HG03571 (cell line): Measurements from ENCODE around the gene OR56B4.
"Not testable (repeated sequence)": the region's sequence is repeated elsewhere in the genome, so short reads cannot be mapped to it uniquely, and the experiment has no call there.

Experiments used
- ATAC-seq: cut with Tn5 transposase; IDR thresholded peaks from one replicate; pipeline ENCODE4 v1.9.1; 2021; ENCODE audit not compliant: unreplicated experiment

OR56B4 gene, protein sequence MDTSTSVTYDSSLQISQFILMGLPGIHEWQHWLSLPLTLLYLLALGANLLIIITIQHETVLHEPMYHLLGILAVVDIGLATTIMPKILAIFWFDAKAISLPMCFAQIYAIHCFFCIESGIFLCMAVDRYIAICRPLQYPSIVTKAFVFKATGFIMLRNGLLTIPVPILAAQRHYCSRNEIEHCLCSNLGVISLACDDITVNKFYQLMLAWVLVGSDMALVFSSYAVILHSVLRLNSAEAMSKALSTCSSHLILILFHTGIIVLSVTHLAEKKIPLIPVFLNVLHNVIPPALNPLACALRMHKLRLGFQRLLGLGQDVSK

DNA sequence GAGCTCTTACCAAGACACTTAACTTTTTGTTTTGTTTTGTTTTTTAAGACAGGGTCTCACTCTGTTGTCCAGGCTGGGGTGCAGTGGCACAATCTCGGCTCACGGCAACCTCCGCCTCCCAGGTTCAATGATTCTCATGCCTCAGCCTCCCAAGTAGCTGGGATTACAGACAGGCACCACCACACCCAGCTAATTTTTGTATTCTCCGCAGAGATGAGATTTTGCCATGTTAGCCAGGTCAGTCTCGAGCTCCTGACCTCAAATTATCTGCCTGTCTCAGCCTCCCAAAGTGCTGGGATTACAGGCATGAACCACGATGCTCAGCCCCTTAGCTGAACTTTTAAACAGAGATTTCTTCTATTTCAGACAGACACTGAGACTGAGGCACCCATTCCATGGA is at the start of gene OR56B4:
OR56B4 (plus strand) TSS at position 301 of the 400 bp plus-strand sequence; CDS start at position 396, 95 bp downstream.
- not testable (repeated sequence) for ATAC-seq

DNA sequence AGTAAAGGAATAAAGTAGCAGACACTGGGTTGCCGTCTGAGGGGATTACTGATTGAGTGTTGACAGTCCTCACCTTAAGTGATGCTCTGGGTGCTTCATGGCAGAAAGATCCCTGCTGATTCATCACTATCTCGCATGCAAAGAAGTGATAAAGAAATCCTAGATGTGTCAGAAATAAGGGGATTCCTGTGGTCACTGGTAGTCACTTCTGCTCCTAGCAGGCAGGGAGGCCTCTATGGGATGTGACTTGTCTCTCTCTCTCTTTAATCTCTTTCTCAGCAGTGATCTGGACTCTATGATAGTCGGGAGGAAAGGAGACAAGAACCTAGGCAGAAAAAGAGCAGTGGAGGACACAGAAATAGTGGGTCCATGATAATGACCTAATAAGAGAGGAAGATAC is 46.0 kb upstream of the OR56B4 start:
- ATAC-seq: no peak

DNA sequence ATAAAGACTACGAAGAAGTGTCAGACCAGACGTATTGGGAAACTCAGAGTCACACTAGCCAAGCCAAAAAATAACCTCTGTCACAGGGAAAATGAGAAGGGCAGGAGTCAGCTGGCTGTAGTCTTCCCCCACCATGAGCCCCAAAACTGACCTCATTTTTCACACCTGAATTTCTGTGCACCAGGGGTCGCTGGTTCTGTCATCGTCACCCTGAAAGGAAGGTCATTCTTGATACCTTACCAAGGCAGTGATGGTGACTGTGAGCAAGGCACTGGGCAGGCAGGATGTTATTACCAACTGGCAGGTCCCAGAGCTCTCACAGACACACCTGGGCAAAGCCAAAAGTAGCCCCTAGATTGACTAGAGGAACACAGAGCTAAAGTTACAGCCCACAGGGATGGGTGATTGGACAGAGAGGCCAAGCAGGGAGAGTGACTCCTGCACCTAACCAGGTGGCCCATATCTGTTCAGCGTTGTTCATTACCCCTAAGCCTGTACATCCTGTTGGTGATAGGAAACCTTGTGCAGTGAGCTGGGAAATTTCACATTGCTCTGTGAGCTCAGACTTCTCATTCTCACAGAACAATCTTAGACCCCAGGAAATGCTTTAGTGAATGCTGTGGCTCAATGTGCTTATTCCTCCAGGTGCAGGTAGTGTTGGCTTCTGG is 44.7 kb upstream of the OR56B4 start:
- no peak for ATAC-seq

DNA sequence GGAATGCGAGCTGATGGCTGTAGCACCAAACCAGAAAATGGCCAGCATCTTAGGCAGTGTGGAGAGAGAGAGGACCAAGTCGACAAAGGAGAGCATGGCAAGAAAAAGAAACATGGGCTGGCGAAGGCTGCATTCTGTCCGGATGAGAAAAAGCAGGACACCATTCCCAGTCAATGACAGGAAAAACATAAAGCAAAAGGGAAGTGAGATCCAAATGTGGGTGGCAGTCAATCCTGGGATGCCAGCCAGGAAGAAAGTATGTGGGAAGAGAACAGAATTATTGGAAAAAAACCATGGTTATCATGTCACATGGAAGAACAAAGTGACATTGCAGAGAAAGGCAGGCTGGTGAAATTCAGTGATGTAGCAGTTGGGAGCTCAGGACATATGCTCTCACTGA is 40.0 kb upstream of the OR56B4 start:
- no peak for ATAC-seq

DNA sequence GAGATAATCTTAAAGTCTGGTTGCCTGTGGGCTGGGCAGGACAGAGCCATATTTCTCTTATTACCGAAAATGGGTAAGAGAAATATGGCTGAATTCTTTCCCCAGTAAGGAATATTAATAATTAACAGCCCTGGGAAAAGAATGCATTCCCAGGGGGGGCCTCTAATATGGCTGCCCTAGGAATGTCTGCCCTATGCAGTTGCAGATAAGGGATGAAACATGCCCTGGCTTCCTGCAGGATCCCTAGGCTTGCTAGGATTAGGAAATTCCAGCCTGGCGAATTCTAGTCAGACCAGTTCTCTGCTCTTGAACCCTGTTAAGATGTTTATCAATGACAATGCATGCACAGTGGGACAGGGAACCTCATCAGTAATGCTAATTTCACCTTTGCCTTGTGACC is 31.0 kb upstream of the OR56B4 start:
- ATAC-seq: not testable (repeated sequence)

DNA sequence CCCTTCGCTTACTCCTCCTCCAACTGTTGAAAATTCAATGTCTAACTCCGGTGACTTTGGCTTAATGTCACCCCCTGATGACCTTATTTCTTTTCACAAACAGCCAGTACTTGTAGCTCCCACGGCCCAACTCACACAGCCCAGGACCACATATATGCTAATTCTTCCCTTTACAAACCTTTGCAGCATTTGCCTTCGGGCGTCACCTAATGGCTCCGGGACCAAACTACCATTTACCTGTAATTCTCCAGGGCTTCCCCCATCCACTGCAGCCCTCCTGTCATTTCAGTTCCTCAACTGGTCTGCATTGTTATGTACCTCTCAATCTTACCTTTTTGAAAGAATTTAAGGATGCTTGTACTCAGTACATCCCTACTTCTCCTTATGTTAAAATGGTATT is 29.8 kb upstream of the OR56B4 start:
- no peak for ATAC-seq

DNA sequence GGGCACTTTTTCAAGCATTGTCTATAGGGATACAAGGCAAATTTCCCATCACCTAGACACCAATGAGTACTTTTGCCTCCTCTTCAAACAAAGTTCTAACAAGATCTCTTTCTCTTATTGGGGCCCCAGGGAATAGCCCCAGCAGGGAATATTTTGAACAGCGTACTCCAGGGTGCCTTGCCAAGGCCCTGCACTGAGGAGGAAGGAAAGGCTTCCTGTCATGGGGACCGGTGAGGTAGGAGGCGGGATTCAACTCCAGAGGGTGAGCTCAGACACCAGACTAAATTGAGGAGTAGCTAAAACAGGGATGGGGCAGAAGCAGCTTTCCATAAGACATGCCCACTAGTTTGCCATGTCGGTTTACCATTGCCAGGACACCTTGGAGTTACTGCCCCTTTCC is 28.0 kb upstream of the OR56B4 start:
- no peak for ATAC-seq

DNA sequence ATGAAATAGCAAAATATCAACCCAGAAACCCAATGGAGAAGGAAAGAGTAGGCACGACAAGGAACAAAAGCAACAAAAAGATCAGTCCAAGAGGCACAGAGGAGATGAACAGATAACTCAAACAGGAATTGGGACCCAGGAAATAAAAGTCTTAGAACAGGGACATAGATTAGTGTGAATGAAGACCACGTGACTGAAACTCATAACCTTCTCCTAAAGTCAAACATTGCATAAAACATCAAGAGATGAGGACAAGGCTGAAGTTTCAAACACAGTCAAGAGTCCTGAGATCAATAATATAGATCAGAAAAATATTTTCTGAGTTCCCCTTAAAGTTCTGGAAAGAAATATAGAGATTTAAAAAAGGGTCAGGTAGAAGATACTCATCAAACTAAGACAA is 24.4 kb upstream of the OR56B4 start:
- ATAC-seq: no peak

DNA sequence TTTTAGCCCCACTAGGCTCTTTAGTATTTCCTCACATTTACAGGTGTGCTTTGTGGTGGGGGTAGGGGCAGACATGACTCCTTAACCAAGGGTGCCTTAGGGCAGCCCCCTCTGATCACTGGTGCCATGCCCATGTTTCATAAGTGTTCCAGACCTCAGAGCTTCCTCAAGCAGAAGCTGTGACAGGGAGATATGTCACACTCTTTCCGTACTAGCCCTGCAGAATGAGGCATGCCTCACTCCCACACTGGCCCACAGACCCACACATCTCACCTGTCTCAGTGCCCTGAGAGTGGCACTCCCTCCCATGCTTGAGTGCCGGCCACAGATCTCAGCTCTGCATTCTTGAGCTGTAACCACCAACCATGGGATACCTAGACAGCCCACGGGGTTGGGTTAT is 22.9 kb upstream of the OR56B4 start:
- ATAC-seq: no peak

DNA sequence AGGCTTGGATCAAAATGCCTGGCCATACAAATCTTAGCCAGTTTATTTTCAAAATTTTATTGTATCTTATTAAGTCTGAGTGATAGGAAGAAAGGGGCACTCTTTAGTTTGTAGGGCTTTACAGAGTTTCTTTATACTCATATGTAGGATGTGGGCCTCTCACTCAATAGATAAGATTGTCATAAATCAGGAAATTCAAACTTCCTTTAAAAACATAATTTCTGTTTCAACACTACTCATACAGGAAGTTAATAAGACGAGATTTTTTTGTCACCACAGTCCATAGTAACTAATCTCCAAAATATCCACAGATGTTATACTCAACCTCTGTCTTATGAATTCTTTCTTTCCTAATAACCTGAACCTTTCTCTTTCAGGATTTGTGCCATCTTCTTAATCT is 13.3 kb upstream of the OR56B4 start:
- no peak for ATAC-seq

DNA sequence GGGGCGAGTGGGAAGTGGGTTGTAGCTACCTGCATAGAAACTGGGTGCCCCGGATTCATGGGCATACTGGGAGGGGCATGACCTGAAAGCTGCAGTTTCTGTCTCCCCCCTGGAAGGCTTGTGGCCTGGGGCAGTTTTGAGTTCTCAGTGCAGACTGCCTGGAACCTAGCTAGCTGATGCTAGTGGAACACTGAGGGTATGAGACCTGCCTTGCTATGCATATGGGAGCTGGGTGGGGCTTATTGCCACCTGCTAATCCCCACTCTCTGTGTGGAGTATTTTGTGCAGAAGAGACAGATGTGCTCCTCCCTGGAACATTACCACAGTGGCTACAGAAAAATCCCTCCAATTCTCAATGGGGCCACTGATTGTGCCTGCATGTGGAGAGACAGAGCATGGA is 11.7 kb upstream of the OR56B4 start:
- no peak for ATAC-seq

DNA sequence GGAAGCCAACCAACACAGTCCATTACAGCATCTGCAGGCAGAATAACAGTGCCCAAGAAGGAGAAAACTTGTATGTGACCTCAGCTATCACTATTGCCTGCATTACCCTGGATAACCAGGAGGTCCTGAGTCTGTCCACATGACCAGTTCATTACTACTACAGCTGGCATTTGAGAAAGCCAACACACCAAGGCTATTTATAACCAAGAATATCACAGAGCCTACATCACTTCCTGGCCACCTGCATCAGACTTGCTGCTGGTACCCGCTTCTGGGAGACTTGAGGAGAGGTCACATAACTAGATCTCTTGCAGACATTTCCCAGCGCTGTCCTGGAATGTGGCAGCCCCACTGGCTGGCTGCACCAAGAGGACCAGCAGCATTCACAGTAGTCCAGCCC is 11.1 kb upstream of the OR56B4 start:
- ATAC-seq: no peak

DNA sequence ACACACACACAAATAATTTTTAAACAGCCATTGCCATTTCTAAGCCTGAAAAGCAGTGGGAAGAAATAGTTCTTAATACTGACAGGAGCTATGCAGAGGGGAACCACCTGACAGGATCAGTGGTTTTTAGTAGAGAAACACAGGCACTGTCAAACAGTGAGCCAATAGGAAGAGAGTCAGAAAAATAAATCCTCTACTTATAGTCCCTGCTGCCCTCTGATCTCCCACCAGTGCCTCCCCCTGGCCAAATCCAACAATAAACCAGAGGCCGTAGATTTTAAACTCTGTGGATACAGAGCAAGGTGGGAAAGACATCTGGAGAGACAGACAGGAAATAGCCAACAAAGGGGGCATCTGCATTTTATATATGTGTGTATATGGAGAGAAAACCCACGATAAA is 7.9 kb upstream of the OR56B4 start:
- no peak for ATAC-seq

DNA sequence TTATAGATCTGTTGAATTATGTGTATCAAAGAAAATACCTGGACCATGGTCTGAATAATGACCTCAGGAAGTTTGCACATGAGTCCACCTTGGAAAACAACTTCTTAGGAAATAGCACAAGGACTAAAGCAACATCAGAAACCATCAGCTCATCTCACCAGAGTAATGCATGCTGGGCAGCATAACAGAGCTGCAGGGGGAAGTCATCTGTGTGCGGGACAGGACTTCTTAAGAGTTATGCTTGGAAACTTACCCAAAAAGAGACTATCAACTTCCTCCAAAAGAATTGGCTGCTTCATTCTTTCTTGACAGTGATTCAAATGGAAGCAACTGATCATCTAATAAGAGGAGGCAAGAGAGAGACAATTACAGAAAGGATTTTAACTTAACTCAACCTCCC is 2.5 kb downstream of the OR56B4 start:
- ATAC-seq: no peak

DNA sequence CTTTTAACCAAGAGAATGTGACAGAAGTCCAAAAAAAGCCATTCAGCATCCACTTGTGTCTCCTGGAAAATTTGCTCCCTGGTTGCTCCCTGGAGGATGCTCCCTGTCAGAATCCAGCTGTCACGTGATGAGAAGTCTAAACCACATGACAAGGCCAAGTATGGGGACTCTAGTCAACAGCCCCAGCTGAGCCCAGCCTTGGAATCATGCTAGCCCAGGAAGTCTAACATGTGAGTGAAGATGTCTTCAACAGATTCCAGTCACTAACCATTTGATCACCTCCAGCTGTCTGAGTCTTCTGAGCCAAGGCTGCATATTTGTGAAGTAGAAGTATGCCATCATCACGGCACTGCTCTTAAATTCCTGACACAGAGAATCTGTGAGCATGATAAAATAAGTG is 4.2 kb downstream of the OR56B4 start:
- ATAC-seq: no peak

DNA sequence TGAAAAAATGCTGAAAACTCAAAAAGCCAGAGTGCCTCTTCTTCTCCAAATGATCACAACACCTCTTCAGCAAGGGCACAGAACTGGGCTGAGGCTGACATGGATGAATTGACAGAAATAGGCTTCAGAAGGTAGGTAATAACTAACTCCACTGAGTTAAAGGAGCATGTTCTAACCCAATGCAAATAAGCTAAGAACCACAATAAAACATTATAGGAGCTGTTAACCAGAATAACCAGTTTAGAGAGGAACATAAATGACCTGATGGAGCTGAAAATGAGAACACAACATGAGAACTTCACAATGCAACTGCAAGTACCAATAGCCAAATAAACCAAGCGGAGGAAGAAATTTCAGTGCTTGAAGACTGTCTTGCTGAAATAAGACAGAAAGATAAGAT is 9.2 kb downstream of the OR56B4 start:
- no peak for ATAC-seq

DNA sequence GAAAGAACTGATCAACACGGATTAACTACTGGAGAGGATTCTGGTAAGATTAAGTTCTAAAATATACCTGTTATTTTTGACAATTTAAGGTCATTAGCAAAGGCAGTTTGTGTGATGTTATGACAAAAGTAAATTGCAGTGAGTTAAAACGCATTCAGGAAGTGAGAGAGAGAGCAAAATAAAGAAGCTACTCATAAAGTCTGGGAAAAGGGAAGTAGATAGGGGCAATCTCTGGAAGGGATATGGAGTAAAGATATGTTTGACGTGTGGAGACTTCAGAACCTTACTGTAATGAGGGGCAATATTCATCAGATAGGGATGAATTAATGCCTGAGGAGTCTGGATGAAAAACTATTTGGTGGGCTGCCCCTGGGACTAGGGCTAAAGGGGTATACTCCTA is 16.8 kb downstream of the OR56B4 start:
- no peak for ATAC-seq

DNA sequence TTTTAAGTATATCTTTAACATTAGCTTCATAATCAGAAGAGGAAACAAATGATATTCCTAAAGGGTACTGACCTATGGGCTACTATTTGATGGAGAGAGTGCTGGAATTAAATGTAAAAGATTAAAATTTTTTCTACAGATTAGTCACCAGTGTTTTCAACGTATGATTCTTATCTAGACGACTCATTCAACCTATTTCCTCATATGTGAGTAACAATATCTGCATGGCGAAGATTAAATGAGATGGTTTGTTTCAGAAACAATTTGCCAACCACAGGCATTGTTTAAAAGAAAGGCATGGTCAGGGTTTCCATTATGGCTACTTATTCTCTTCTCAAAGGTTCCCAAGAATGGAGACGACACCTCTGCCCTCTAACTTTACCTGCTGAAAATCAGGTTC is 20.4 kb downstream of the OR56B4 start:
- ATAC-seq: no peak

DNA sequence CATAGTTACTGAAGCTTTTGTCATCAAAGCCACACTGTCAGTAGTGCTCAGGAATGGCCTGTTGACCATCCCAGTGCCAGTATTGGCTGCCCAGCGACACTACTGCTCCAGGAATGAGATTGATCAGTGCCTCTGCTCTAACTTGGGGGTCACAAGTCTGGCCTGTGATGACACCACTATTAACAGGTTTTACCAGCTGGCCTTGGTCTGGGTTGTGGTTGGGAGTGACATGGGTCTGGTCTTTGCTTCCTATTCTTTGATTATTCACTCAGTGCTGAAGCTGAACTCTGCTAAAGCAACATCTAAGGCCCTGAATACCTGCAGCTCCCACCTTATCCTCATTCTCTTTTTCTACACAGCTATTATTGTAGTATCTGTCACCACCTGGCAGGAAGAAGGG is 21.5 kb downstream of the OR56B4 start:
- no peak for ATAC-seq

DNA sequence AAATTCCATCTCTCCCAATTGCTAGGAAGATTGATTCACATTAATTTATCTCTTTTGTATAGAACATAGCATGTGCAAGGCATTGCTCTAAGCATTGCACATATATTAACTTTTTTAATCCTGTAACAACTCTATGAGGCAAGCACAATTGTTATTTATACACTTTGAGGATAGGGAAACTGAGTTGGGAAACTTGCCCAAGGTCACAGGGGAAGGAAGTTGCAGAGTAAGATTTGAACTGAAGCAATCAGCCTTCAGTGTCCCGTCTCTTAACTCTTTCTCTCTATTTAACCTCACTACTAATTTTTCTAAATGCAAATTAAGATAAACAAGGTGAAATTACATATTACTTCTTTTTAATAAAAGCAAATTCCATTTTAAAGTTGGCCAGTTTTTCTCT is 22.2 kb downstream of the OR56B4 start:
- ATAC-seq: no peak

DNA sequence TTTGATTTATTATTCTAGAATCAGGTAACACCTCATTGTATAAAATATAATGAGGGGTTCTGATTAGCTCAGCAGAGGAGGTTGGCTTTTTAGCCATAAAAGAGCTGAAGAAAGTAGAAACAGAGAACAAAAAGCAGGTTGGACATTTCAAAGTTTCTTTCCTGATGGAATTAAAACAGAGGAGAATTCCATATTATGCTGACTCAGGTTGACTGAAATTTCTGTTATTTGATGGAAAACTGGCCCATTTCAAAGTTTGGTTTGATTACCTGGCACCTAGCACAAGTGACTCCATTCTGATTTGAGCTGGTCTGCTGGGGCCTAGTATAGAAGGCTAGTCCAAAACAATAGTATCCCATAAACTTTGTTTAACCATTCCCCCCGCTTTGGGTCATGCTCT is 24.9 kb downstream of the OR56B4 start:
- ATAC-seq: no peak

DNA sequence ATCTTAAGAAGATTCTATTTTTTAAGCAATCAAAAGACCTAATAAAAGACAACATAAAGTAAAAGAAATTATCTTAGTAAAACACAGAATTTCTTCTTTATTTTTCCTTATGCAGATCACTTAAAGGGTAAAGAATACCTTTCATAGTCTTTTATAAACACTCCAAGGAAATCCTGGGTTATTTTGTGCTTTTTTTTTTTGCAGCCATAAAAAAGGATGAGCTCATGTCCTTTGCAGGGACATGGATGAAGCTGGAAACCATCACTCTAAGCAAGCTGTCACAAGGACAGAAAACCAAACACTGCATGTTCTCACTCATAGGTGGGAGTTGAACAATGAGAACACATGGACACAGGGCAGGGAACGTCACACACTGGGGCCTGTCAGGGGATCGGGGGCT is 28.5 kb downstream of the OR56B4 start:
- not testable (repeated sequence) for ATAC-seq

DNA sequence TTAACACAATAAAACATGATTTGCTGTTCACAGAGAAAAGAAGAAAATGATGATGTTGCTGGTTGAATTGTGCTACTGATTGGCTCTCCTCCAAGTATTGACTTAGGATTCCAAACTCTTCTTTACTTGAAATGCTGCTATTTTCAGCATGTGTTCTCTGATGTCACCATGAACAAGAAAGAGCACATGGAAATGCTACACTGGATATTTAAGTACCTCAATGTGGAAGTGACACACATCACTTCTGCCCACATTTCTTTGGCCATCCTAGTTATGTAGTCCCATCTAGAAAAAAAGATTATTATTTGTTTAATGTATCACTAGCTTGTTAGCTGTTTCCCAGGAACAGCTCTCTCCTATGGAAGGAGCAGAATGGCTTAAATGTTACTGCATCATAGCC is 35.5 kb downstream of the OR56B4 start:
- ATAC-seq: no peak
